ENCODE results near the gene BRD8. TPM values are rescaled to one million over a fixed set of nuclear protein-coding genes. Genes with fewer than 3 reads are reported as not detected.
"Not testable (repeated sequence)": the region's sequence is repeated elsewhere in the genome, so short reads cannot be mapped to it uniquely, and the experiment has no call there.

Gene BRD8
- polyA plus RNA-seq, 1 donor, result 50.8 TPM

GRCh38 chr5:138163721-138164120 lies 14.7 kb downstream of the BRD8 start:
- DNase-seq (ENCODE audit: low read depth), result no peak

DNA sequence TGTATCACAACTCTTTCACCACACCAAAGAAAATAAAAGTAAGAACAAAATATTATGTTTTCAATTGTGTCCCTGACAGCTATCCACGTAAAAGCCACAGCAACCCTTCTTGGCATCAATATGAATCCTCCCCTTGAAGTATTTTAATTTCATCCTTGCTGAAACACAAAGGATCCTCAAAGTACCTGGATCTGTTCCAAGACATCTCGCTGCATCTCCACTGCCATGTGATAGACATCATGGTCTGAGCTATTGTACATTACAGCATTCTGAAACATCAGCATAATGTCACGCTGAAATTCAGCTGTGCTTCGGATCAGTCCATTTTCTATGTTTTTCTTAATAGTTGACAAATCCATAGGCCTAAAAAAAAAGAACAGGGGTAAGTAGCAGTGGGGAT lies 17.7 kb downstream of the BRD8 start:
- no peak for DNase-seq (ENCODE audit: low read depth)

DNA sequence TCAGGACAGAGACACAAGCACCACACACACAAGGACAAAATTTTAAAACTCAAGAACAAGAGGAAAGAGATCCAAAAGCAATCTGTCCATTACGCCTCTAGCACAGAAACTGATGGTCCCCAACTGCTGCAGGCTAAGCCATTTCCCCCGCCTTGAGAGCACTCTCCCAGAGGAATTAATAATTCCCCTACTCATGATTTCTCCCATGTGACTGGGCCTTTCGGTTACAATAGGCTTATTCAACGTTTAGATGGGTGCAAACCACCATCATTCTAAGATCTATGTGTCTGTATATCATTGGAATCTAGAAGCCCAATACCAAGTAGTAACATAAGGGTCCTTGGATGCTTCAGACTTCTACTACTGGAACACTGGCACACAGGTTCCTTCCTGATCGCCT lies 18.8 kb downstream of the BRD8 start:
- no peak for DNase-seq (ENCODE audit: low read depth)

DNA sequence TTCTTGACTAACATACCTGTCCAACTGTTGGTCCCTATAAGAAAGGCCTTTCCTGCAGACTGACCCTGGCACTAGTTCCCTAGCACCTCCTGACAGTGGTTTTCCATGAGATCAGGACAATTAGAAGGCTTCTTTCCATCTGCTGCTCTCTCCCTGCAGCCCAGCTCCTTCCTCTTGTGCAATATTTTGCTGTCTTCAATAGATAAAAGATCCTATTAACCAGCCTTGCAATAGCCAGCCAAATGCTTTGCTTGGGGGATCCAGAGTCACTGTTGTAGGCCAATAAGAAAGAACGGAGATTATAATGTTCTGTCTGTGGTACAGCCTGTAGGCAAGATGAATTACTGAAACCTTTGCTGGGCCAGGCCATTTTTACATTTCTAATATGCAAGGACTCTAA lies 20.8 kb downstream of the BRD8 start:
- no peak for DNase-seq (ENCODE audit: low read depth)

DNA sequence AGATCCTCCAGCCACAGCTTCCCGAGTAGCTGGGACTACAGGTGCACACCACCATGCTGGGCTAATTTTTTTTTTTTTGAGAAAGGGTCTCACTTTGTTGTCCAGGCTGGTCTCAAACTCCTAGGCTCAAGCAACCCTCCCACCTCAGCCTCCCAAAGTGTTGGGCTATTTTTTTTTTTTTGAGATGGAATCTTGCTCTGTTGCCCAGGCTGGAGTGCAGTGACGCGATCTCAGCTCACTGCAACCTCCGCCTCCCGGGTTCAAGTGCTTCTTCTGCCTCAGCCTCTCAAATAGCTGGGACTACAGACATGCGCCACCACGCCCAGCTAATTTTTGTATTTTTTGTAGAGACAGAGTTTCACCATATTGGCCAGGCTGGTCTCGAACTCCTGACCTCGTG lies 22.5 kb downstream of the BRD8 start:
- DNase-seq (ENCODE audit: low read depth), result not testable (repeated sequence)

GRCh38 chr5:138149530-138149929 lies 28.9 kb downstream of the BRD8 start:
- DNase-seq (ENCODE audit: low read depth), result no peak

- no peak for DNase-seq (ENCODE audit: low read depth)
Observed at GRCh38 chr5:138148811-138149210, 29.6 kb downstream of the BRD8 start.

GRCh38 chr5:138143578-138143977 lies 34.9 kb downstream of the BRD8 start:
- not testable (repeated sequence) for DNase-seq (ENCODE audit: low read depth)

DNA sequence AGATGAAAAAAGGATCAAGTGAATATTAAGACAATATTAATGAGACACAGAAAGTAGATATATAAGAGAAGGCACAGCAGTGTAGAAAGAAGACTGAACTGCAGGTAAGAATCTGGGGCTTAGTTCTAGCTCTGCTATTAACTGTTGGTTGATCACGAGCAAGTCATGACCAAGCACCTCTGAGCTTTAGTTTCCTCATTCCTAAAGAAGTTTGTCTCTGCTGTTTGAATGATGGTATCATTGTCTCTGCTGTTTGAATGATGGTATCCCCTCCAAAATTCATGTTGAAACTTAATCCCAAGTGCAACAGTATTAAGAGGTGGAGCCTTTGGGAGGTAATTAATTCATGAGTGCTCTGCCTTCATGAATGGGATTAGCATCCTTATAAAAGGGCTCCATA lies 36.7 kb downstream of the BRD8 start:
- DNase-seq (ENCODE audit: low read depth), result no peak

- DNase-seq (ENCODE audit: low read depth), result no peak
Observed at GRCh38 chr5:138140268-138140667, 38.2 kb downstream of the BRD8 start.

DNA sequence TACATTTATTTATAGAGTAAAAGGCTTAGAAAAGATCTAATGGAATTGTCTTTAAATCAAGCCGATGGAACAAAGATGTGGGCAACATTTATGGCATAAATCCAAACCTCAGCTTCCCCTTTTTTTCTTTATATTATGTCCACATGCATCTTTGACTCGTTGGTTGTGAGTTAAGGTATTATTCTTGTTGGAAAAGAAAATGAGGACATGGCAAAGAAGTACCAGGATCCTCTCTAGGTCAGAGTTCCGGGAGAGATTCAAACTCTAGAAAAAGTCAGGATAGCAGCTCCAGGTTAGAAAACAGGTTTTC lies 38.7 kb downstream of the BRD8 start:
- DNase-seq (ENCODE audit: low read depth), result no peak

DNA sequence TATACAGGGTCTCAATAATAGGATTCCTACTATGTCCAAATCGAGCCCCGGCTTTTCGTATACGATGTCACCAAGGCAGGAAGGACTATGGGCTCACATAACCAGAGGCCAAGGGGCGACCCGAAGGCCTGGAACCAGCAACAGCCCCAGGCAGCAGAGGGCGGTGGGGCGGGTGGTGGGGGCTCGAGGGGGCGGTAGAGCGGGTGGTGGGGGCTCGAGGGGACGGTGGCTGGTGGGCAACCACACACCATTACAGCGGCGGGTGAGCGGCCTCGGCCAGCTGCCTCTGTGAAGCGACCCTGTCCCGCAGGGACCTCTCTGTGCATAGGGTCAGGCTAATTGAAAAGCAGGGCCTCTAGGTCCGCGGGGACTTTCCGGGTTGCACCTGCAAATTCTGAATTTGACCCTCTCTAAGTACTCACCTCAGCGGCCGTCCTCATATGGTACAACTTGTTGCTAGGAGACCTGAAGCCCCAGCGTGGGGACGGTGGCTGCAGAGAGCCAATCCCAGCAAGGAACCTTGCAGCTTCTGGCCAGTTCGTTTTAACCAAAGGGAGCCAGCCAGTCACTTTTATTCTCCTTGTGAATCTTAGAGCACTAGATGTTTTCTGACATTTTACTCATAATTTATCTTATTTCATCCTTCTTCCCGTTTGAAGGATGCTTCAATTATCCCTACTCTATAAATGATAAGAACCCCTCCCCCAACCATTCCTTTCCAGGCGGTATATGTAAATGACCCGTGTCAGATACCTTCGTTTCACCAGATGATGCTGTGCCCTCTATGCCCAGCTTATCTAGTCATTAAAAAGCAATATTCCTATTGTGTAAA lies 39.3 kb downstream of the BRD8 start, which contains the start of gene NME5:
NME5 (minus strand) TSS at position 480 of the 832 bp plus-strand sequence. CDS start 648 bp downstream, outside the sequence.
- no peak for DNase-seq (ENCODE audit: low read depth)

- DNase-seq (ENCODE audit: low read depth), result no peak
Observed at GRCh38 chr5:138132543-138132942, 45.9 kb downstream of the BRD8 start.

DNA sequence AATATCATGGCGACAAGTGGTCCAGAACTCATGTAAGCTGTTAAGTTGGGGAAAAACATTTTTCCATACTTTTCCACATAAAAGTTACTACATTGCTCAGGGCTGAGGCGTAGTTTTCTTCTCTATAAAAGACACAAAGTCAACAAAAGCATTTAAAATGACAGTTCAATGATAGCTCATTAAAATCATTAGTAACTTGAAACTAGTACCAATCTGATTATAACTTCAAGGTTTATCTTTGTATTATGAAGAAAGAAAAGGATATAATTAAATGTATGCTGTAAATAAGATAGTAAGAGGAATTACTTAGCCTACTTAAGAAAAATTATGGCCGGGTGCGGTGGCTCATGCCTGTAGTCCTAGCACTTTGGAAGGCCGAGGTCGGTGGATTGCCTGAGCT lies 49.1 kb downstream of the BRD8 start:
- DNase-seq (ENCODE audit: low read depth), result no peak

DNA sequence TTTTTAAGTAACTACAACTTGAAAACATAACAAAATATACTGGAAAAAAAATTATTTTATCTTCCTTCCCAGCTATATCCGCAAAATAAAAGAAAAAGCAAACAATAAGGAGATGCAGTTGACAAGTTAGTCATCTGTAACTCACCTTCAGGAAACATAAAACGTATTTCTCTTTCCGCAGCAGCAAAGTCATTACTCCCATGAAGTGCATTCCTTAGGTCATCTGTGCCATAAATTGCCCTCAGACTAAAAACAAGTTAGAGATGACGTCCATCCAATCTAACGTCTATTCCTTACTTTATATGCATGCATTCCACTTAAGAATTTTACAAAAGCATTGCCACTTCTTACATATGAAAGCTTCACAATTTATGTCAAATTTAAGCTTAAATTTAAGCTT lies 50.1 kb downstream of the BRD8 start:
- no peak for DNase-seq (ENCODE audit: low read depth)

GRCh38 chr5:138115254-138115653 lies 63.2 kb downstream of the BRD8 start:
- no peak for DNase-seq (ENCODE audit: low read depth)

DNA sequence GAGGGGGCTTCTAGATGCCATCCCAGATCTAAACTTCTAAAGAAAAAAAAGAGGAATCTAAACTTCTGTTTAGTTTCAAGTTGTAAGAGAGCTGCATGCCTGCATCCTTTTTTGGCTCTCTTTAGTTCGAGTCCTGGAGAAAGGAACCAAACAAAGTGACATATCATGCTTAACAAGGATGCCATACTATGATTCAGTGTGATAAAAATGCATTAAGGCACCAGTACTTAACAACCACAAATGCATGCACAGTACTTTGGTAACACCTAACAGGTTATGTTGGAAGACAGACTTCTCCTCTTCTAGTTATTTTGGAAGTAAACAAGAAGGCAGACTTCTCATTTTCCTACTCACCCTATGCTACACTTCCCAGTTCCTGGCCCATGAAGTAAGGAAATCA lies 66.5 kb downstream of the BRD8 start:
- no peak for DNase-seq (ENCODE audit: low read depth)

DNA sequence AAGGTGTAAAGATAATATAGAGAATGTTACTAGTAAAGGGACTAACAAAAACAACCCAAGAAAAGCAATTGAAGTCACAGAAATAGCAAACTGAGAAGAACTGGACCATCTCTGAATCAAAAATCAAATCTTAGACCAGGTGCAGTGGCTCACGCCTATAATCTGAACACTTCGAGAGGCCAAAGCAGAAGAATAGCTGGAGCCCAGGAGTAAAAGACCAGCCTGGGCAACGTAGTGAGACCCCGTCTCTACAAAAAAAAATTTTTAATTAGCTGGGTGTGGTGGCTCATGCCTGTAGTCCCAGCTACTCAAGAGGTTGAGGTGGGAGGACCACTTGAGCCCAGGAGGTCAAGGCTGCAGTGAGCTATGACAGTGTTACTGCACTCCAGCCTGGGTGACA lies 67.2 kb downstream of the BRD8 start:
- no peak for DNase-seq (ENCODE audit: low read depth)

DNA sequence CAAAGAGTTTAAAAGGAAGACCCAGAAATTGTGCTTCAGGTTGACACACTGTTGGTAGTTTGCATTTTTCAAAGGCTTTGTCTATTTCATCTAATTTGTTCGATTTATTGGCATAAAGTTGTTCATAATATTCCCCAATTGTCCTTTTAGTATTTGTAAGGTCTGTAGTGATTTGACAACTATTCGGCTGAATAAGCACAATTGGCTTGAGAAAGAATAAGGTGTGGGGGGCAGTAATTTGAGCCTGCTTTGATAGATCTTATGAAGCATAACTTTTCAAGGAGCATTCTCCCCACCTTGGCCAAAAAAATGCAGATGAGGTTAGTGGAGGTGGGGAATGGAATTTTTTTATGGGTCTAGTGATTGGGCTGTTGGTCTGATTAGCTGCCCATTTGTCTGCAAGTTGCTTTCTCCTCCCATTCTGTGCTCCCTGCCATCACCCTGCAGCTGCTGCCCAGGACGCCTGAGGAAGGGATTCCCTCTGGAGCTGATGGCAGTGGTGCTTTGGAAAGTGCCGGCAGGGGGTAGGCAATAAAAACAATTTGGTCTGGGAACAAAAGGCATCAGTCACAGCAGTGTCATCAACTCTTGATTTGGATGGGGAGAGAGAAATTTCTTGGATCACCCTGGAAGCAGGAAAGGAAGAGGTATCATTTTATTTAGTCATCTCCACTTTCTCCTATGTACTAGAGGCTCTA lies 68.0 kb downstream of the BRD8 start:
- no peak for DNase-seq (ENCODE audit: low read depth)

- DNase-seq (ENCODE audit: low read depth), result no peak
Observed at GRCh38 chr5:138109463-138110265, 68.8 kb downstream of the BRD8 start.

- DNase-seq (ENCODE audit: low read depth), result no peak
Observed at GRCh38 chr5:138107213-138107612, 71.2 kb downstream of the BRD8 start.

- DNase-seq (ENCODE audit: low read depth), result no peak
Observed at GRCh38 chr5:138105709-138106108, 72.7 kb downstream of the BRD8 start.

- no peak for DNase-seq (ENCODE audit: low read depth)
Observed at GRCh38 chr5:138103319-138103637, 75.2 kb downstream of the BRD8 start.
